ENCODE data around the gene CES2. TPM values are rescaled to one million over a fixed set of nuclear protein-coding genes. Genes with fewer than 3 reads are reported as not detected.

CES2 gene
- total RNA-seq, 1 donor from 2014 or later = 88.5 TPM

- TF ChIP-seq, protein P1, sequence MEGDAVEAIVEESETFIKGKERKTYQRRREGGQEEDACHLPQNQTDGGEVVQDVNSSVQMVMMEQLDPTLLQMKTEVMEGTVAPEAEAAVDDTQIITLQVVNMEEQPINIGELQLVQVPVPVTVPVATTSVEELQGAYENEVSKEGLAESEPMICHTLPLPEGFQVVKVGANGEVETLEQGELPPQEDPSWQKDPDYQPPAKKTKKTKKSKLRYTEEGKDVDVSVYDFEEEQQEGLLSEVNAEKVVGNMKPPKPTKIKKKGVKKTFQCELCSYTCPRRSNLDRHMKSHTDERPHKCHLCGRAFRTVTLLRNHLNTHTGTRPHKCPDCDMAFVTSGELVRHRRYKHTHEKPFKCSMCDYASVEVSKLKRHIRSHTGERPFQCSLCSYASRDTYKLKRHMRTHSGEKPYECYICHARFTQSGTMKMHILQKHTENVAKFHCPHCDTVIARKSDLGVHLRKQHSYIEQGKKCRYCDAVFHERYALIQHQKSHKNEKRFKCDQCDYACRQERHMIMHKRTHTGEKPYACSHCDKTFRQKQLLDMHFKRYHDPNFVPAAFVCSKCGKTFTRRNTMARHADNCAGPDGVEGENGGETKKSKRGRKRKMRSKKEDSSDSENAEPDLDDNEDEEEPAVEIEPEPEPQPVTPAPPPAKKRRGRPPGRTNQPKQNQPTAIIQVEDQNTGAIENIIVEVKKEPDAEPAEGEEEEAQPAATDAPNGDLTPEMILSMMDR (IDR thresholded peaks at IDR 0.05; ENCODE audit: borderline replicate concordance) = no peak
- Histone ChIP-seq H3K27ac (replicated peaks) (no peak overlapping the region), H3K4me3 (no peak overlapping the region), H3K36me3 (peaks cover 14% of the 10 kb centered on the region), H3K9me3 (replicated peaks) (no peaks in the 10 kb centered on the region), H3K4me1 (no peaks in the 10 kb centered on the region), H3K27me3 (ENCODE audit: low read depth) (no peaks in the 10 kb centered on the region)
- no peak for DNase-seq
- intact Hi-C loops (cut with micrococcal nuclease) = no loop called here
Observed at GRCh38 chr16:66889622-66890021, 45.7 kb upstream of the CES2 start.

- H3K4me3 ChIP-seq = no peak overlapping the region
- TF ChIP-seq, protein P1 (IDR thresholded peaks at IDR 0.05; ENCODE audit: borderline replicate concordance) = no peak
- H3K36me3 ChIP-seq = peaks cover 3% of the 10 kb centered on the region
- DNase-seq = no peak
- no peak overlapping the region for H3K27ac ChIP-seq (replicated peaks)
- no peaks in the 10 kb centered on the region for H3K9me3 ChIP-seq (replicated peaks)
- no peaks in the 10 kb centered on the region for H3K27me3 ChIP-seq (ENCODE audit: low read depth)
- intact Hi-C loops (cut with micrococcal nuclease) = no loop called here
- no peaks in the 10 kb centered on the region for H3K4me1 ChIP-seq
Observed at GRCh38 chr16:66890799-66891198, 44.5 kb upstream of the CES2 start.

- TF ChIP-seq, protein P1 (IDR thresholded peaks at IDR 0.05; ENCODE audit: borderline replicate concordance) = no peak
- H3K9me3 ChIP-seq (replicated peaks) = no peaks in the 10 kb centered on the region
- H3K4me1 ChIP-seq = no peaks in the 10 kb centered on the region
- no peak for DNase-seq
- H3K36me3 ChIP-seq = no peaks in the 10 kb centered on the region
- no peaks in the 10 kb centered on the region for H3K27me3 ChIP-seq (ENCODE audit: low read depth)
- intact Hi-C loops (cut with micrococcal nuclease) = no loop called here
- no peak overlapping the region for H3K27ac ChIP-seq (replicated peaks)
- H3K4me3 ChIP-seq = no peak overlapping the region
Observed at GRCh38 chr16:66891360-66891759, 44.0 kb upstream of the CES2 start.

DNA sequence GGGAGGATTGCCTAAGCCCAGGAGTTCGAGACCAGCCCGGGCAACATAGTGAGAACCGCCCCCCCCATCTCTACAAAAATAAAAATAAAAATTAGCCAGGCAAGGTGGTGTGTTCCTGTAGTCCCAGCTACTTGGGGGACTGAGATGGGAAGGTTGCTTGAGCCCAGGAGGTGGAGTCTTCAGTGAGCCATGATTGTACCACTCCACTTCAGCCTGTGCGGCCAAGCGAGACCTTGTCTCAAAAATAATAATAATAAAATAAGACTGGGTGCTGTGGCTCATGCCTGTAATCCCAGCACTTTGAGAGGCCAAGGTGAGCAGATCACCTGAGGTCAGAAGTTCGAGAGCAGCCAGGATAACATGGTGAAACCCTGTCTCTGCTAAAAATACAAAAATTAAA is 43.5 kb upstream of the CES2 start:
- DNase-seq = no peak
- TF ChIP-seq, protein P1 (IDR thresholded peaks at IDR 0.05; ENCODE audit: borderline replicate concordance) = no peak
- intact Hi-C loops (cut with micrococcal nuclease) = no loop called here

DNA sequence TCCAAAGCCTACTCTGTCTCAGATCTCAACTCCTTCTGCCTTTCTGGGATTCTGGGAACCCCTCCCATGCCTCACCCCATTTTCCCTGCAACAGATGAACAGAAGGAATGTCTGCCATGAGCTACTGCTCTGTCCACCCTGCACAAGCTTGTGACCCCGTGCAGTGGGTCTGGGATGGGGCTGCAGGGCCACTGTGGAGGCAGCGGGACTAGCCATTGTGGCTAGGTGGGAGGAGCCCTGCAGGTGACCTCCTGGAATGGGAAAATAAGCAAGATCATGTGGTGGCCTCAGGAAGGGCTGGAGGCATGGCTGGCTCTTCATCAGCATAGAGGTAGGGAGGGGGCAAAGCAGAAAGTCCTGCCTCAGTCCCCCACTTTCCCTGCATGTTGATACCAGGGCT is 41.3 kb upstream of the CES2 start:
- Histone ChIP-seq H3K9me3 (replicated peaks) (no peaks in the 10 kb centered on the region), H3K4me1 (peaks cover 14% of the 10 kb centered on the region), H3K4me3 (no peak overlapping the region), H3K36me3 (no peaks in the 10 kb centered on the region), H3K27ac (replicated peaks) (no peak overlapping the region), H3K27me3 (ENCODE audit: low read depth) (no peaks in the 10 kb centered on the region)
- TF ChIP-seq, protein P1 (IDR thresholded peaks at IDR 0.05; ENCODE audit: borderline replicate concordance) = no peak
- intact Hi-C loops (cut with micrococcal nuclease) = no loop called here
- DNase-seq = no peak

More for the DNA sequence above, 43.5 kb upstream of the CES2 start:
- Histone ChIP-seq H3K9me3 (replicated peaks) (no peaks in the 10 kb centered on the region), H3K27ac (replicated peaks) (no peak overlapping the region), H3K27me3 (ENCODE audit: low read depth) (no peaks in the 10 kb centered on the region), H3K4me3 (no peak overlapping the region), H3K36me3 (no peaks in the 10 kb centered on the region), H3K4me1 (no peaks in the 10 kb centered on the region)
